22Rv1 (cell line): ENCODE results near the gene AIG1.

Source experiments
- CTCF ChIP-seq: fragments of 450-650 bp; IDR thresholded peaks from 2 replicates; pipeline ENCODE4 v1.5.1; 2017; ENCODE audit warnings: mild to moderate bottlenecking
- ZFX ChIP-seq: fragments of 450-650 bp; IDR thresholded peaks from 2 replicates; pipeline ENCODE4 v1.6.1; 2017; ENCODE audit warnings: antibody characterized with exemption, borderline replicate concordance

- TF ChIP-seq CTCF (no peak), ZFX (no peak)
These were observed 6.8 kb upstream of the AIG1 start for GRCh38 chr6:143053856-143054255.
